Liver (tissue), 9 donors: ENCODE measurements around the gene HIPK2. TPM values are rescaled to one million over a fixed set of nuclear protein-coding genes. Genes with fewer than 3 reads are reported as not detected.
A peak's percentile ranks its signal among the peaks of the same experiment; 100 is the strongest.

Experiments used
- DNase-seq: peaks from one replicate; pipeline ENCODE4 v3.0.0-alpha.2; 2017; ENCODE audit warnings: low spot score
- H3K27ac ChIP-seq, 2 donors: one replicate each; pipeline ENCODE4 v1.7.0; 2013; ENCODE audit warnings: inconsistent platforms in 2 of 2, low read length in 2 of 2, control low read depth in 1 of 2, low read depth in 1 of 2, mild to moderate bottlenecking in 1 of 2
- H3K27me3 ChIP-seq, 4 donors: one replicate each; pipeline versions ENCODE4 v1.6.1 to v1.7.0; 2013; ENCODE audit warnings: low read length in 3 of 4, inconsistent platforms in 1 of 4, mild to moderate bottlenecking in 1 of 4, moderate library complexity in 1 of 4; ENCODE audit not compliant: control insufficient read depth in 4 of 4, insufficient read depth in 4 of 4
- H3K36me3 ChIP-seq, 4 donors: one replicate each; pipeline versions ENCODE4 v1.6.1 to v1.7.0; 2013; ENCODE audit warnings: low read length in 3 of 4, mild to moderate bottlenecking in 3 of 4, low read depth in 1 of 4, moderate library complexity in 1 of 4; ENCODE audit not compliant: control insufficient read depth in 4 of 4, insufficient read depth in 3 of 4
- H3K4me1 ChIP-seq, 4 donors: one replicate each; pipeline versions ENCODE4 v1.6.1 to v1.7.0; 2013; ENCODE audit warnings: low read length in 3 of 4, mild to moderate bottlenecking in 3 of 4, moderate library complexity in 1 of 4; ENCODE audit not compliant: control insufficient read depth in 4 of 4, insufficient read depth in 4 of 4
- H3K4me3 ChIP-seq, 3 donors: one replicate each; pipeline versions ENCODE4 v1.6.1 to v1.7.0; 2013; ENCODE audit warnings: low read length in 3 of 3, control low read depth in 1 of 3, low read depth in 1 of 3, mild to moderate bottlenecking in 1 of 3
- H3K9ac ChIP-seq, 2 donors: one replicate each; pipeline ENCODE4 v1.7.0; 2013; ENCODE audit warnings: low read length in 2 of 2, mild to moderate bottlenecking in 2 of 2, moderate library complexity in 2 of 2, control low read depth in 1 of 2, low read depth in 1 of 2
- H3K9me3 ChIP-seq, 4 donors: one replicate each; pipeline versions ENCODE4 v1.6.1 to v1.7.0; 2013; ENCODE audit warnings: low read length in 3 of 4; ENCODE audit not compliant: control insufficient read depth in 4 of 4
- ATF3 ChIP-seq: IDR thresholded peaks from 2 replicates; pipeline ENCODE4 v1.6.1; 2016; ENCODE audit warnings: antibody characterized with exemption
- CTCF ChIP-seq: fragments of 150-350 bp; IDR thresholded peaks from 2 replicates; pipeline ENCODE4 v1.5.1; 2017; ENCODE audit warnings: improper control_type of control experiment, low read depth, low read length; ENCODE audit not compliant: missing input control
- EGR1 ChIP-seq, 2 donors: IDR thresholded peaks; 2 replicates each; pipeline ENCODE4 v1.6.1; 2016 to 2018; ENCODE audit warnings: antibody characterized with exemption in 2 of 2, low read depth in 2 of 2
- FOXA1 ChIP-seq: IDR thresholded peaks from 2 replicates; pipeline ENCODE4 v1.6.1; 2016; ENCODE audit warnings: antibody characterized with exemption
- FOXA2 ChIP-seq: IDR thresholded peaks from 2 replicates; pipeline ENCODE4 v1.6.1; 2016; ENCODE audit warnings: antibody characterized with exemption
- GABPA ChIP-seq, 2 donors: IDR thresholded peaks in 1 of 2; conservative IDR thresholded peaks in 1 of 2; 2 replicates each; pipeline ENCODE4 v1.6.1; 2016; ENCODE audit warnings: antibody characterized with exemption in 2 of 2, mild to moderate bottlenecking in 1 of 2, moderate library complexity in 1 of 2
- HNF4A ChIP-seq, 2 donors: conservative IDR thresholded peaks; 2 replicates each; pipeline ENCODE4 v1.6.1; 2016; ENCODE audit warnings: antibody characterized with exemption in 2 of 2, mild to moderate bottlenecking in 2 of 2
- HNF4G ChIP-seq: IDR thresholded peaks from 2 replicates; pipeline ENCODE4 v1.6.1; 2016; ENCODE audit warnings: antibody characterized with exemption
- JUND ChIP-seq, 2 donors: IDR thresholded peaks; 2 replicates each; pipeline ENCODE4 v1.6.1; 2016; ENCODE audit warnings: antibody characterized with exemption in 2 of 2
- MAX ChIP-seq: IDR thresholded peaks from 2 replicates; pipeline ENCODE4 v1.6.1; 2016; ENCODE audit warnings: antibody characterized with exemption
- NR2F2 ChIP-seq: IDR thresholded peaks from 2 replicates; pipeline ENCODE4 v1.6.1; 2016; ENCODE audit warnings: antibody characterized with exemption
- RAD21 ChIP-seq, 2 donors: IDR thresholded peaks; 2 replicates each; pipeline ENCODE4 v1.6.1; 2016; ENCODE audit warnings: antibody characterized with exemption in 2 of 2, mild to moderate bottlenecking in 2 of 2
- REST ChIP-seq: IDR thresholded peaks from 2 replicates; pipeline ENCODE4 v1.6.1; 2016; ENCODE audit warnings: antibody characterized with exemption, mild to moderate bottlenecking
- RXRA ChIP-seq, 2 donors: IDR thresholded peaks; 2 replicates each; pipeline ENCODE4 v1.6.1; 2017 to 2018; ENCODE audit warnings: antibody characterized with exemption in 2 of 2, mild to moderate bottlenecking in 1 of 2
- SP1 ChIP-seq: IDR thresholded peaks from 2 replicates; pipeline ENCODE4 v1.6.1; 2018; ENCODE audit warnings: antibody characterized with exemption, mild to moderate bottlenecking
- TAF1 ChIP-seq: conservative IDR thresholded peaks from 2 replicates; pipeline ENCODE4 v1.6.1; 2016; ENCODE audit warnings: antibody characterized with exemption, mild to moderate bottlenecking
- YY1 ChIP-seq: IDR thresholded peaks from 2 replicates; pipeline ENCODE4 v1.6.1; 2016; ENCODE audit warnings: antibody characterized with exemption, mild to moderate bottlenecking
- ZBTB33 ChIP-seq: IDR thresholded peaks from 2 replicates; pipeline ENCODE4 v1.6.1; 2016; ENCODE audit warnings: antibody characterized with exemption
- WGBS: extraction: QIAGEN DNeasy Blood & Tissue Kit; methylation state at CpG from one replicate; pipeline ENCODE4 v1.1.7; 2013; 5-methylcytosine and 5-hydroxymethylcytosine counted together
- polyA plus RNA-seq, 2 donors: library from polyadenylated mRNA; stranded (reverse) in 1 of 2; unstranded in 1 of 2; fragments of 200-250 nt in 1 of 2; fragments of >200 nt in 1 of 2; fragmentation: Nextera tagmentation in 1 of 2; extraction: Ambion mirVana in 1 of 2; gene quantifications; one replicate each; pipeline versions ENCODE4 v1.2.1 to v1.2.3, GENCODE V29; 2013 to 2015
- total RNA-seq, 2 donors: library from RNA; depleted of rRNA; stranded (reverse); fragments of >200 nt; gene quantifications; one replicate each; pipeline ENCODE4 v1.2.3, GENCODE V29; 2014
- donor health status: healthy.
- donor health status: healthy.
- donor health status: healthy.
- donor health status: healthy.
- donor health status: healthy.

HIPK2 gene
- total and polyA plus RNA-seq, 4 donors: 13.1 to 48.8 (median 16.6) TPM

GRCh38 chr7:139692723-139693122, 85.1 kb downstream of the HIPK2 start (continued):
- TF ChIP-seq RXRA (IDR thresholded peaks at IDR 0.05): no peak
- TF ChIP-seq YY1: no peak
- TF ChIP-seq MAX: no peak
- TF ChIP-seq EGR1 (IDR thresholded peaks at IDR 0.05; ENCODE audit: low read depth in 2 of 2): no peak
- TF ChIP-seq FOXA1: no peak

GRCh38 chr7:139691253-139691781, 86.5 kb downstream of the HIPK2 start:
- H3K36me3 ChIP-seq: peaks cover 0 to 11% (median 3%) of the 10 kb centered on the region in 4 donors
- H3K9ac ChIP-seq: no peak overlapping the region
- peak; percentile 39 for TF ChIP-seq TAF1
- peak; percentile 91 for TF ChIP-seq MAX
- TF ChIP-seq REST: peak; percentile 60
- peak; percentile 73 for TF ChIP-seq FOXA1
- peak; percentile 77 for TF ChIP-seq YY1
- TF ChIP-seq RXRA (IDR thresholded peaks at IDR 0.05): peak; percentile 98
- TF ChIP-seq EGR1 (IDR thresholded peaks at IDR 0.05; ENCODE audit: low read depth in 2 of 2): peak in 1 of 2 donors; percentile 45
- no peak for TF ChIP-seq GABPA (IDR thresholded peaks at IDR 0.05 in 1 of 2, conservative IDR thresholded peaks at IDR 0.05 in 1 of 2)
- no peak for TF ChIP-seq CTCF
- TF ChIP-seq NR2F2: peak; percentile 83
- TF ChIP-seq HNF4A (conservative IDR thresholded peaks at IDR 0.05): peak; percentile 87 to 91
- TF ChIP-seq HNF4G: peak; percentile 58
- peak; percentile 40 to 73 for TF ChIP-seq JUND (IDR thresholded peaks at IDR 0.05)
- TF ChIP-seq RAD21 (IDR thresholded peaks at IDR 0.05): peak; percentile 63 to 73
- peak; percentile 65 for TF ChIP-seq FOXA2
- TF ChIP-seq SP1: peak; percentile 92
- peak; percentile 67 for TF ChIP-seq ATF3
- TF ChIP-seq ZBTB33: peak; percentile 40
- 30% methylated on average over 5 of the region's 5 CpGs for WGBS
- H3K4me3 ChIP-seq: no peak overlapping the region
- no peaks in the 10 kb centered on the region for H3K9me3 ChIP-seq
- H3K4me1 ChIP-seq: peaks cover 3 to 51% (median 40%) of the 10 kb centered on the region in 4 donors
- no peak for DNase-seq
- H3K27me3 ChIP-seq: no peaks in the 10 kb centered on the region
- H3K27ac ChIP-seq: peak overlapping the region; percentile 47 to 52
